Dermis microvascular lymphatic vessel endothelial cell (primary cell): ENCODE data around the gene LMF2. TPM values are rescaled to one million over a fixed set of nuclear protein-coding genes. Genes with fewer than 3 reads are reported as not detected.

Experiments used
- DNase-seq, 2 donors: peaks; one replicate each; pipeline versions ENCODE4 v3.0.0 to v3.0.0-alpha.2; 2010; ENCODE audit warnings: low read depth in 2 of 2
- total RNA-seq: library from RNA; depleted of rRNA; stranded (reverse); fragments of >200 nt; gene quantifications from 2 replicates; pipeline ENCODE4 v1.2.1, GENCODE V29; 2014

The LMF2 gene
- total RNA-seq, 1 donor from 2014 or later: 18.4 TPM

GRCh38 chr22:50465066-50465930 lies 42.2 kb downstream of the LMF2 start:
- DNase-seq: no peak

- DNase-seq: no peak
Measured at GRCh38 chr22:50464451-50464850, 43.1 kb downstream of the LMF2 start.

- DNase-seq: no peak
Measured at GRCh38 chr22:50463188-50463900, 44.2 kb downstream of the LMF2 start.

- DNase-seq: no peak
Measured at GRCh38 chr22:50461979-50462540, 45.4 kb downstream of the LMF2 start.

- DNase-seq: no peak
Measured at GRCh38 chr22:50461536-50461935, 46.0 kb downstream of the LMF2 start.

- no peak for DNase-seq
Measured at GRCh38 chr22:50460938-50461337, 46.6 kb downstream of the LMF2 start.

- no peak for DNase-seq
Measured at GRCh38 chr22:50459496-50460140, 47.9 kb downstream of the LMF2 start.

GRCh38 chr22:50459016-50459415 lies 48.5 kb downstream of the LMF2 start:
- DNase-seq: no peak

GRCh38 chr22:50456466-50457234 lies 50.9 kb downstream of the LMF2 start:
- no peak for DNase-seq

- no peak for DNase-seq
Measured at GRCh38 chr22:50456026-50456425, 51.5 kb downstream of the LMF2 start.

GRCh38 chr22:50455201-50455600 lies 52.3 kb downstream of the LMF2 start:
- DNase-seq: no peak

- no peak for DNase-seq
Measured at GRCh38 chr22:50454556-50455075, 52.9 kb downstream of the LMF2 start.

Other genes starting within 250 kb of the LMF2 start
- 40.6 and 70.2 TPM in 2 replicates for gene MAPK12, start 246.0 kb downstream of the LMF2 start, total RNA-seq
- 19.9 and 25.9 TPM in 2 replicates for gene MAPK11, start 237.3 kb downstream of the LMF2 start, total RNA-seq
- 49.4 and 71.9 TPM in 2 replicates for gene PLXNB2, start 200.1 kb downstream of the LMF2 start, total RNA-seq
- 0.64 and 1.9 TPM in 2 replicates for gene DENND6B, start 180.7 kb downstream of the LMF2 start, total RNA-seq
- 39.4 and 58.5 TPM in 2 replicates for gene PPP6R2, start 164.4 kb downstream of the LMF2 start, total RNA-seq
- gene SBF1, start 32.7 kb downstream of the LMF2 start, total RNA-seq: 26.7 and 35.4 TPM in 2 replicates
- 0.13 and 0.25 TPM in 2 replicates for gene ADM2, start 26.2 kb downstream of the LMF2 start, total RNA-seq
- gene MIOX, start 20.8 kb downstream of the LMF2 start, total RNA-seq: 0.13 TPM in 1 of 2 replicates, not detected in the other
- 22.0 and 22.2 TPM in 2 replicates for gene NCAPH2, start 522 bp upstream of the LMF2 start, total RNA-seq
- gene SCO2, start 17.9 kb upstream of the LMF2 start, total RNA-seq: 2.8 and 3.1 TPM in 2 replicates
- 11.9 and 24.9 TPM in 2 replicates for gene TYMP, start 22.3 kb upstream of the LMF2 start, total RNA-seq
- gene KLHDC7B, start 38.2 kb upstream of the LMF2 start, total RNA-seq: not detected in 2 replicates
- not detected in 2 replicates for gene SYCE3, start 55.2 kb upstream of the LMF2 start, total RNA-seq
- 0.77 and 4.3 TPM in 2 replicates for gene CPT1B, start 70.7 kb upstream of the LMF2 start, total RNA-seq
- 18.0 and 41.3 TPM in 2 replicates for gene CHKB, start 75.1 kb upstream of the LMF2 start, total RNA-seq
- gene MAPK8IP2, start 93.1 kb upstream of the LMF2 start, total RNA-seq: 0.13 and 0.25 TPM in 2 replicates
- gene ARSA, start 120.5 kb upstream of the LMF2 start, total RNA-seq: 8.0 and 18.6 TPM in 2 replicates
- 7.8 and 19.7 TPM in 2 replicates for gene SHANK3, start 165.1 kb upstream of the LMF2 start, total RNA-seq
- gene ACR, start 230.5 kb upstream of the LMF2 start, total RNA-seq: under 0.01 and 0.38 TPM in 2 replicates